CD14-positive monocyte (primary cell): ENCODE measurements around the gene C20orf144. TPM values are rescaled to one million over a fixed set of nuclear protein-coding genes. Genes with fewer than 3 reads are reported as not detected.
A peak's percentile ranks its signal among the peaks of the same experiment; 100 is the strongest.

Experiments used
- DNase-seq, 3 donors: peaks; one replicate each; pipeline ENCODE4 v3.0.0-alpha.2; 2011 to 2022
- H2AFZ ChIP-seq: 2 replicates; pipeline ENCODE4 v1.6.0; 2012; ENCODE audit warnings: mild to moderate bottlenecking, low read depth, low read length, inconsistent platforms; ENCODE audit not compliant: insufficient read depth, poor library complexity, severe bottlenecking
- H3K27ac ChIP-seq, 2 donors: 1 replicate in 1 of 2; 2 replicates in 1 of 2; pipeline ENCODE4 v1.5.1; 2012 to 2013; ENCODE audit warnings: low read length in 2 of 2, control low read depth in 1 of 2, inconsistent platforms in 1 of 2, low read depth in 1 of 2, mild to moderate bottlenecking in 1 of 2
- H3K27me3 ChIP-seq, 2 donors: one replicate each; pipeline versions ENCODE4 v1.6.0 to v1.6.1; 2011 to 2013; ENCODE audit warnings: low read length in 2 of 2; ENCODE audit not compliant: control insufficient read depth in 2 of 2, insufficient read depth in 2 of 2
- H3K36me3 ChIP-seq, 2 donors: replicated peaks in 1 of 2; 1 replicate in 1 of 2; 2 replicates in 1 of 2; pipeline versions ENCODE4 v1.5.1 to v1.6.1; 2012 to 2013; ENCODE audit warnings: low read length in 2 of 2, control low read depth in 1 of 2, inconsistent platforms in 1 of 2, mild to moderate bottlenecking in 1 of 2; ENCODE audit not compliant: insufficient read depth in 2 of 2, control insufficient read depth in 1 of 2
- H3K4me1 ChIP-seq, 2 donors: 1 replicate in 1 of 2; 2 replicates in 1 of 2; pipeline versions ENCODE4 v1.5.1 to v1.6.1; 2012 to 2013; ENCODE audit warnings: low read length in 2 of 2, control low read depth in 1 of 2, inconsistent platforms in 1 of 2, mild to moderate bottlenecking in 1 of 2, moderate library complexity in 1 of 2; ENCODE audit not compliant: insufficient read depth in 2 of 2, control insufficient read depth in 1 of 2
- H3K4me2 ChIP-seq: replicated peaks from 2 replicates; pipeline ENCODE3; 2012; ENCODE audit warnings: low read length, moderate library complexity, mild to moderate bottlenecking; ENCODE audit not compliant: poor library complexity, severe bottlenecking; ENCODE audit errors: extremely low read depth
- H3K4me3 ChIP-seq, 3 experiments: fragments of 200-600 bp in 1 of 3; sonication (generic) in 1 of 3; replicated peaks in 1 of 3; 1 replicate in 2 of 3; 2 replicates in 1 of 3; pipeline ENCODE4 v1.5.1; 2011 to 2013; ENCODE audit warnings: low read length in 3 of 3, mild to moderate bottlenecking in 3 of 3, control low read depth in 2 of 3, low read depth in 2 of 3, inconsistent platforms in 1 of 3, moderate library complexity in 1 of 3
- H3K79me2 ChIP-seq: 2 replicates; pipeline ENCODE4 v1.6.0; 2012; ENCODE audit warnings: mild to moderate bottlenecking, control low read depth, inconsistent platforms, low read length, moderate library complexity; ENCODE audit not compliant: insufficient read depth
- H3K9ac ChIP-seq: 2 replicates; pipeline ENCODE4 v1.6.0; 2017; ENCODE audit warnings: low read length, mild to moderate bottlenecking; ENCODE audit not compliant: insufficient read depth, poor library complexity, severe bottlenecking
- H3K9me3 ChIP-seq, 2 donors: replicated peaks in 1 of 2; 1 replicate in 1 of 2; 2 replicates in 1 of 2; pipeline versions ENCODE4 v1.5.1 to v1.6.1; 2012 to 2013; ENCODE audit warnings: low read length in 2 of 2, control low read depth in 1 of 2; ENCODE audit not compliant: control insufficient read depth in 1 of 2, insufficient read depth in 1 of 2
- H4K20me1 ChIP-seq: 2 replicates; pipeline ENCODE4 v1.6.0; 2012; ENCODE audit warnings: mild to moderate bottlenecking, low read length, control low read depth, moderate library complexity; ENCODE audit not compliant: insufficient read depth
- H3K27ac Mint-ChIP-seq, 7 donors: one replicate each; pipeline ENCODE4 v1.8.0; 2020; ENCODE audit warnings: mild to moderate bottlenecking in 7 of 7, mixed read lengths in 7 of 7, moderate library complexity in 6 of 7, inconsistent platforms in 2 of 7
- H3K27me3 Mint-ChIP-seq, 3 donors: one replicate each; pipeline ENCODE4 v1.8.0; 2021 to 2022; ENCODE audit warnings: low read depth in 3 of 3, mild to moderate bottlenecking in 3 of 3, mixed read lengths in 3 of 3, moderate library complexity in 3 of 3, inconsistent platforms in 1 of 3
- H3K36me3 Mint-ChIP-seq, 2 donors: one replicate each; pipeline ENCODE4 v1.8.0; 2020; ENCODE audit warnings: mixed read lengths in 2 of 2, inconsistent platforms in 1 of 2, mild to moderate bottlenecking in 1 of 2
- H3K4me1 Mint-ChIP-seq: one replicate; pipeline ENCODE4 v1.8.0; 2020; ENCODE audit warnings: mild to moderate bottlenecking, mixed read lengths
- H3K4me3 Mint-ChIP-seq, 2 donors: one replicate each; pipeline ENCODE4 v1.8.0; 2020; ENCODE audit warnings: mild to moderate bottlenecking in 2 of 2, mixed read lengths in 2 of 2, moderate library complexity in 1 of 2
- H3K9me3 Mint-ChIP-seq, 7 donors: one replicate each; pipeline ENCODE4 v1.8.0; 2020 to 2022; ENCODE audit warnings: mixed read lengths in 7 of 7, mild to moderate bottlenecking in 6 of 7, moderate library complexity in 6 of 7, inconsistent platforms in 2 of 7
- CTCF ChIP-seq: fragments of 200-600 bp; IDR thresholded peaks from one replicate; pipeline ENCODE4 v1.8.0; 2022; ENCODE audit warnings: antibody characterized with exemption, mild to moderate bottlenecking
- WGBS: methylation state at CpG from one replicate; pipeline ENCODE4 v1.1.5; 2013; ENCODE audit warnings: missing lambda C conversion rate; ENCODE audit not compliant: insufficient coverage; 5-methylcytosine and 5-hydroxymethylcytosine counted together
- intact Hi-C, 2 donors: fragments of 100-400 bp; cut with micrococcal nuclease; formaldehyde crosslinking; loops; one replicate each; pipeline versions ENCODE4 v1.15.0 to v1.15.1; 2023
- polyA plus RNA-seq, 3 donors: library from polyadenylated mRNA; depleted of rRNA in 1 of 3; unstranded in 2 of 3; stranded (reverse) in 1 of 3; fragments of 300-500 nt in 2 of 3; fragments of >200 nt in 1 of 3; fragmentation: Illumina TruSeq in 2 of 3; gene quantifications; 1 replicate in 2 of 3; 2 replicates in 1 of 3; pipeline ENCODE4 v1.2.3, GENCODE V29; 2012 to 2021

C20orf144 gene
- polyA plus RNA-seq, 3 donors, result 0.13 TPM; not detected in 2

GRCh38 chr20:33710681-33711445 is 48.7 kb downstream of the C20orf144 start:
- DNase-seq, result no peak
- H2AFZ ChIP-seq, result no peak overlapping the region
- H3K4me2 ChIP-seq, result no peak overlapping the region
- Mint-ChIP-seq H3K27ac (peak overlapping the region in 2 of 7 donors; percentile 22 to 38), H3K4me3 (no peak overlapping the region), H3K27me3 (peaks cover 0 to 2% (median 0%) of the 10 kb centered on the region in 3 donors), H3K36me3 (peaks cover 49 to 69% of the 10 kb centered on the region in 2 donors), H3K9me3 (no peaks in the 10 kb centered on the region), H3K4me1 (no peaks in the 10 kb centered on the region)
- no peaks in the 10 kb centered on the region for H3K9me3 ChIP-seq
- 96% methylated on average over 10 of the region's 14 CpGs for WGBS
- H3K27ac ChIP-seq, result no peak overlapping the region
- H3K4me3 ChIP-seq, result no peak overlapping the region
- H3K4me1 ChIP-seq, result no peaks in the 10 kb centered on the region
- no peak for TF ChIP-seq CTCF
- no peaks in the 10 kb centered on the region for H4K20me1 ChIP-seq
- intact Hi-C loops, result no loop called here
- H3K9ac ChIP-seq, result no peak overlapping the region
- no peaks in the 10 kb centered on the region for H3K79me2 ChIP-seq
- H3K36me3 ChIP-seq, result peaks cover 47 to 73% of the 10 kb centered on the region in 2 donors
- no peaks in the 10 kb centered on the region for H3K27me3 ChIP-seq

- H2AFZ ChIP-seq, result no peak overlapping the region
- TF ChIP-seq CTCF, result no peak
- peaks cover 3% of the 10 kb centered on the region for H3K79me2 ChIP-seq
- H3K4me1 ChIP-seq, result no peaks in the 10 kb centered on the region
- peaks cover 47 to 68% of the 10 kb centered on the region in 2 donors for H3K36me3 ChIP-seq
- intact Hi-C loops, result no loop called here
- H3K36me3 Mint-ChIP-seq, result peaks cover 49 to 65% of the 10 kb centered on the region in 2 donors
- H3K4me3 Mint-ChIP-seq, result no peak overlapping the region
- H3K27ac ChIP-seq, result no peak overlapping the region
- WGBS, result 100% methylated on average over 1 of the region's 1 CpG
- peaks cover 0 to 6% (median 0%) of the 10 kb centered on the region in 3 donors for H3K27me3 Mint-ChIP-seq
- H3K9me3 ChIP-seq, result no peaks in the 10 kb centered on the region
- H3K27ac Mint-ChIP-seq, result peak overlapping the region in 1 of 7 donors; percentile 38
- H3K27me3 ChIP-seq, result no peaks in the 10 kb centered on the region
- no peak for DNase-seq
- H4K20me1 ChIP-seq, result no peaks in the 10 kb centered on the region
- H3K4me1 Mint-ChIP-seq, result no peaks in the 10 kb centered on the region
- H3K4me3 ChIP-seq, result no peak overlapping the region
- no peak overlapping the region for H3K4me2 ChIP-seq
- no peak overlapping the region for H3K9ac ChIP-seq
- H3K9me3 Mint-ChIP-seq, result no peaks in the 10 kb centered on the region
Measured at GRCh38 chr20:33711446-33711738, 49.3 kb downstream of the C20orf144 start.

Other genes with a start within 250 kb of the C20orf144 start
- gene SNTA1, start 218.6 kb upstream of the C20orf144 start, polyA plus RNA-seq, result under 1 TPM; 0.56 to 0.93 (median 0.63) TPM
- gene CBFA2T2, start 172.2 kb upstream of the C20orf144 start, polyA plus RNA-seq, result 1 to 10 TPM; 1.7 to 9.7 (median 4.9) TPM
- gene ACTL10, start 4.6 kb downstream of the C20orf144 start, polyA plus RNA-seq, result 1 to 10 TPM in 2 of 3 donors, under 1 TPM in 1; 0.31 to 1.2 (median 1.1) TPM
- 10 to 100 TPM in 1 of 3 donors, 1 to 10 TPM in 2; 1.3 to 12.8 (median 1.8) TPM for gene NECAB3, start 12.1 kb downstream of the C20orf144 start, polyA plus RNA-seq
- gene E2F1, start 24.1 kb downstream of the C20orf144 start, polyA plus RNA-seq, result 1 to 10 TPM in 1 of 3 donors, under 1 TPM in 1, not detected in 1; 0.17 to 1.1 TPM
- gene PXMP4, start 58.0 kb downstream of the C20orf144 start, polyA plus RNA-seq, result 10 to 100 TPM in 1 of 3 donors, 1 to 10 TPM in 2; 4.9 to 11.4 (median 9.0) TPM
- gene ZNF341, start 69.7 kb downstream of the C20orf144 start, polyA plus RNA-seq, result 10 to 100 TPM in 1 of 3 donors, 1 to 10 TPM in 2; 1.1 to 10.3 (median 2.3) TPM
- gene CHMP4B, start 149.0 kb downstream of the C20orf144 start, polyA plus RNA-seq, result 100 to 1,000 TPM in 1 of 3 donors, 10 to 100 TPM in 1, 1 to 10 TPM in 1; 7.1 to 181 (median 10.0) TPM